ENCODE data around the gene BABAM2.
A peak's percentile ranks its signal among the peaks of the same experiment; 100 is the strongest.

Gene BABAM2

GRCh38 chr2:28206762-28207161 is 316.2 kb downstream of the BABAM2 start:
- DNase-seq (ENCODE audit: low spot score), result no peak

- peak; percentile 43 for DNase-seq (ENCODE audit: low spot score)
Measured at GRCh38 chr2:28209261-28209691, 318.7 kb downstream of the BABAM2 start.

- no peak for DNase-seq (ENCODE audit: low spot score)
Measured at GRCh38 chr2:28209864-28210263, 319.3 kb downstream of the BABAM2 start.

- no peak for DNase-seq (ENCODE audit: low spot score)
Measured at GRCh38 chr2:28210535-28210934, 320.0 kb downstream of the BABAM2 start.

GRCh38 chr2:28216331-28216730 is 325.8 kb downstream of the BABAM2 start:
- DNase-seq (ENCODE audit: low spot score), result no peak

- no peak for DNase-seq (ENCODE audit: low spot score)
Measured at GRCh38 chr2:28217042-28217740, 326.7 kb downstream of the BABAM2 start.

- DNase-seq (ENCODE audit: low spot score), result no peak
Measured at GRCh38 chr2:28219138-28219537, 328.6 kb downstream of the BABAM2 start.

GRCh38 chr2:28219758-28220368 is 329.3 kb downstream of the BABAM2 start:
- no peak for DNase-seq (ENCODE audit: low spot score)

- no peak for DNase-seq (ENCODE audit: low spot score)
Measured at GRCh38 chr2:28224648-28225472, 334.3 kb downstream of the BABAM2 start.

GRCh38 chr2:28225473-28226080 is 335.0 kb downstream of the BABAM2 start:
- no peak for DNase-seq (ENCODE audit: low spot score)

- DNase-seq (ENCODE audit: low spot score), result no peak
Measured at GRCh38 chr2:28226558-28226957, 336.0 kb downstream of the BABAM2 start.

GRCh38 chr2:28227498-28227897 is 337.0 kb downstream of the BABAM2 start:
- DNase-seq (ENCODE audit: low spot score), result no peak

- DNase-seq (ENCODE audit: low spot score), result no peak
Measured at GRCh38 chr2:28228434-28228995, 338.0 kb downstream of the BABAM2 start.

GRCh38 chr2:28231110-28231631 is 340.6 kb downstream of the BABAM2 start:
- DNase-seq (ENCODE audit: low spot score), result no peak

- no peak for DNase-seq (ENCODE audit: low spot score)
Measured at GRCh38 chr2:28232295-28232694, 341.8 kb downstream of the BABAM2 start.

GRCh38 chr2:28233164-28233676 is 342.7 kb downstream of the BABAM2 start:
- DNase-seq (ENCODE audit: low spot score), result no peak

- DNase-seq (ENCODE audit: low spot score), result no peak
Measured at GRCh38 chr2:28234807-28235206, 344.3 kb downstream of the BABAM2 start.

GRCh38 chr2:28239207-28239606 is 348.7 kb downstream of the BABAM2 start:
- no peak for DNase-seq (ENCODE audit: low spot score)

GRCh38 chr2:28240937-28241336 is 350.4 kb downstream of the BABAM2 start:
- no peak for DNase-seq (ENCODE audit: low spot score)

GRCh38 chr2:28247290-28247689 is 356.8 kb downstream of the BABAM2 start:
- peak; percentile 46 for DNase-seq (ENCODE audit: low spot score)

- DNase-seq (ENCODE audit: low spot score), result no peak
Measured at GRCh38 chr2:28247734-28248133, 357.2 kb downstream of the BABAM2 start.

GRCh38 chr2:28248511-28248910 is 358.0 kb downstream of the BABAM2 start:
- no peak for DNase-seq (ENCODE audit: low spot score)
